ENCODE measurements around the gene USP19. TPM values are rescaled to one million over a fixed set of nuclear protein-coding genes. Genes with fewer than 3 reads are reported as not detected.

The USP19 gene
- total RNA-seq, 1 experiment from 2014 or later, result 66.3 TPM

DNA sequence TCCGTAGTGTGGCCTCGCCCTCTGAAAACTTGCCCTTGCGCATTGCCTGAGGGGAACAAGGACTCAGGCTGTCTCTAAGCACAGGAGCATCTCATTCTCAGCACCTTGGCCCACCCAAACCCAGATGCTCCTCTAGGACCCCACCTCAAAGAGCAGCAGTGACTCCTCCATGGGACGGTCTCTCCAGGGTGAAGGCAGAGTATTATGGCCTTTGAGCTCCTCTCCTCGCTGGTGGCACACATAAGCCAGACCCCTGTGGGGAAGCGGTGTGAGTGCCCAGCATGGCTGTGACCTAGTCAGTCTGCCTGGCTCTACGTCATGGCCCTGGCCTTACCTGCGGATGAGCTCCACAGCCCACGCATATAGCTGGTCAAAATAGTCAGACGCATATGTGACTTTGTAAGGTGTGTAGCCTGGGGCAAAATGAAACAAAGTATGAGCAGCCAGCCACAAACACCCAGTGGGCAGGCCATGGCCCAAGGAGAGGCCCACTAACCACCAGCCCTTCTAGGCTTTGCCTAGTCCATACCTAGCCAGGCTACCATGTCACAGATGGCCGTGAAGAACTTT, 20.5 kb downstream of the USP19 start:
- Histone ChIP-seq H3K4ac (ENCODE audit: low read depth, low read length) (no peak overlapping the region), H3T11ph (ENCODE audit: low read length) (no peak overlapping the region), H3K23ac (ENCODE audit: insufficient read length, low read depth, low read length) (no peak overlapping the region), H2BK120ac (ENCODE audit: low read depth, low read length, poor library complexity, severe bottlenecking) (no peak overlapping the region), H3K9me3 (ENCODE audit: control insufficient read depth, low read depth, low read length) (no peaks in the 10 kb centered on the region), H3K27ac (ENCODE audit: insufficient read length, low read depth, low read length) (no peak overlapping the region), H3K79me2 (ENCODE audit: insufficient read depth, low read length) (no peaks in the 10 kb centered on the region; the same call in 1 of the 2 replicates), H4K5ac (ENCODE audit: insufficient read length, low read depth, low read length) (no peak overlapping the region), H4K20me1 (ENCODE audit: control insufficient read depth, insufficient read depth, insufficient read length) (no peaks in the 10 kb centered on the region), H2BK12ac (ENCODE audit: insufficient read length, low read depth, low read length) (no peak overlapping the region), H3K79me1 (ENCODE audit: insufficient read depth, low read depth, low read length, poor library complexity, severe bottlenecking) (no peaks in the 10 kb centered on the region), H2AK5ac (ENCODE audit: insufficient read length, low read length) (no peak overlapping the region), H3K4me2 (ENCODE audit: insufficient read depth, insufficient read length, low read length) (no peak overlapping the region), H3K56ac (ENCODE audit: insufficient read length, low read depth, low read length) (no peak overlapping the region), H2BK5ac (ENCODE audit: insufficient read length, low read length) (no peak overlapping the region), H3K18ac (ENCODE audit: insufficient read length, low read depth, low read length) (no peak overlapping the region), H3K14ac (ENCODE audit: insufficient read depth, low read length) (no peak overlapping the region), H4K8ac (replicated peaks; ENCODE audit: insufficient read length, low read depth, low read length) (no peak overlapping the region), H3K23me2 (ENCODE audit: insufficient read length, low read depth, low read length, poor library complexity, severe bottlenecking) (peaks cover 11% of the 10 kb centered on the region), H2BK15ac (ENCODE audit: low read depth, low read length) (no peak overlapping the region), H3K4me1 (ENCODE audit: insufficient read depth, low read length) (peaks cover 3% of the 10 kb centered on the region; the same call in 1 of the 2 replicates), H2BK20ac (ENCODE audit: low read depth, low read length, poor library complexity, severe bottlenecking) (no peak overlapping the region), H2AFZ (ENCODE audit: low read length) (no peak overlapping the region), H4K91ac (ENCODE audit: insufficient read length, low read depth, low read length) (no peak overlapping the region), H3K27me3 (ENCODE audit: insufficient read depth, low read length) (no peaks in the 10 kb centered on the region), H3K9ac (ENCODE audit: extremely low read depth, insufficient read length, low read length) (no peak overlapping the region)
- H3K4me1 Mint-ChIP-seq, result peaks cover 13 to 14% of the 10 kb centered on the region in 2 experiments
- H3K27me3 Mint-ChIP-seq (ENCODE audit: low read depth), result no peaks in the 10 kb centered on the region; the same call in 1 of the 2 replicates
- H3K27ac Mint-ChIP-seq, result no peak overlapping the region
- peaks cover 52 to 74% (median 67%) of the 10 kb centered on the region in 3 experiments for H3K36me3 Mint-ChIP-seq (ENCODE audit: insufficient read depth in 1 of 3, low read depth in 3 of 3)
- TF ChIP-seq, protein P1, sequence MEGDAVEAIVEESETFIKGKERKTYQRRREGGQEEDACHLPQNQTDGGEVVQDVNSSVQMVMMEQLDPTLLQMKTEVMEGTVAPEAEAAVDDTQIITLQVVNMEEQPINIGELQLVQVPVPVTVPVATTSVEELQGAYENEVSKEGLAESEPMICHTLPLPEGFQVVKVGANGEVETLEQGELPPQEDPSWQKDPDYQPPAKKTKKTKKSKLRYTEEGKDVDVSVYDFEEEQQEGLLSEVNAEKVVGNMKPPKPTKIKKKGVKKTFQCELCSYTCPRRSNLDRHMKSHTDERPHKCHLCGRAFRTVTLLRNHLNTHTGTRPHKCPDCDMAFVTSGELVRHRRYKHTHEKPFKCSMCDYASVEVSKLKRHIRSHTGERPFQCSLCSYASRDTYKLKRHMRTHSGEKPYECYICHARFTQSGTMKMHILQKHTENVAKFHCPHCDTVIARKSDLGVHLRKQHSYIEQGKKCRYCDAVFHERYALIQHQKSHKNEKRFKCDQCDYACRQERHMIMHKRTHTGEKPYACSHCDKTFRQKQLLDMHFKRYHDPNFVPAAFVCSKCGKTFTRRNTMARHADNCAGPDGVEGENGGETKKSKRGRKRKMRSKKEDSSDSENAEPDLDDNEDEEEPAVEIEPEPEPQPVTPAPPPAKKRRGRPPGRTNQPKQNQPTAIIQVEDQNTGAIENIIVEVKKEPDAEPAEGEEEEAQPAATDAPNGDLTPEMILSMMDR (conservative IDR thresholded peaks at IDR 0.05), result no peak
- DNase-seq, result no peak
- no peaks in the 10 kb centered on the region for H3K9me3 Mint-ChIP-seq
- H3K4me3 Mint-ChIP-seq, result no peak overlapping the region; a peak in 1 of 5 replicates
- no CpG with 5 or more reads among the region's 11 CpGs for WGBS (ENCODE audit: extremely low coverage, insufficient read length, low lambda C conversion rate)
